ENCODE results near the gene KRT26.
"Not testable (repeated sequence)": the region's sequence is repeated elsewhere in the genome, so short reads cannot be mapped to it uniquely, and the experiment has no call there.

Gene KRT26

GRCh38 chr17:40772101-40772500 lies at the start of gene KRT26:
Gene KRT26 (minus strand): TSS chr17:40772201. CDS start chr17:40772113, 88 bp downstream.
- DNase-seq = no peak

GRCh38 chr17:40821536-40821935 lies 49.5 kb upstream of the KRT26 start:
- DNase-seq = no peak

GRCh38 chr17:40820228-40820838 lies 48.3 kb upstream of the KRT26 start:
- DNase-seq = peak; percentile 61

- DNase-seq = no peak
Observed at GRCh38 chr17:40819528-40820125, 47.6 kb upstream of the KRT26 start.

- peak; percentile 88 for DNase-seq
Observed at GRCh38 chr17:40818733-40819527, 46.9 kb upstream of the KRT26 start.

GRCh38 chr17:40818343-40818732 lies 46.3 kb upstream of the KRT26 start:
- no peak for DNase-seq

- no peak for DNase-seq
Observed at GRCh38 chr17:40817103-40817682, 45.2 kb upstream of the KRT26 start.

GRCh38 chr17:40816569-40816968 lies 44.6 kb upstream of the KRT26 start:
- no peak for DNase-seq

GRCh38 chr17:40815381-40815780 lies 43.4 kb upstream of the KRT26 start:
- no peak for DNase-seq

GRCh38 chr17:40814657-40815056 lies 42.7 kb upstream of the KRT26 start:
- DNase-seq = not testable (repeated sequence)

GRCh38 chr17:40813804-40814203 lies 41.8 kb upstream of the KRT26 start:
- no peak for DNase-seq

- DNase-seq = no peak
Observed at GRCh38 chr17:40812639-40813038, 40.6 kb upstream of the KRT26 start.

GRCh38 chr17:40810494-40810893 lies 38.5 kb upstream of the KRT26 start:
- no peak for DNase-seq

- no peak for DNase-seq
Observed at GRCh38 chr17:40809721-40810421, 37.9 kb upstream of the KRT26 start.

GRCh38 chr17:40806131-40806530 lies 34.1 kb upstream of the KRT26 start:
- no peak for DNase-seq

- peak; percentile 81 for DNase-seq
Observed at GRCh38 chr17:40803617-40804082, 31.6 kb upstream of the KRT26 start.

GRCh38 chr17:40801157-40801556 lies 29.2 kb upstream of the KRT26 start:
- DNase-seq = no peak

GRCh38 chr17:40800381-40800780 lies 28.4 kb upstream of the KRT26 start:
- DNase-seq = no peak

GRCh38 chr17:40799859-40800258 lies 27.9 kb upstream of the KRT26 start, which contains the start of gene KRT28:
Gene KRT28 (minus strand): TSS chr17:40799959. CDS start chr17:40799893, 66 bp downstream.
- DNase-seq = no peak

GRCh38 chr17:40796846-40797245 lies 24.8 kb upstream of the KRT26 start:
- DNase-seq = no peak

- DNase-seq = no peak
Observed at GRCh38 chr17:40795019-40795667, 23.1 kb upstream of the KRT26 start.

- DNase-seq = no peak
Observed at GRCh38 chr17:40794466-40794865, 22.5 kb upstream of the KRT26 start.

Measured in activated CD4-positive, alpha-beta T cell treated with anti-CD3 and anti-CD28 coated beads, Interleukin-2, Interleukin-6, amounts not matched to agents 100 ng/mL and 50 ng/mL, durations not matched to agents 16 hours and 8 hours (primary cell).